ENCODE data around the gene FOXB2.
A peak's percentile ranks its signal among the peaks of the same experiment; 100 is the strongest.
"Not testable (repeated sequence)": the region's sequence is repeated elsewhere in the genome, so short reads cannot be mapped to it uniquely, and the experiment has no call there.

FOXB2 gene

DNA sequence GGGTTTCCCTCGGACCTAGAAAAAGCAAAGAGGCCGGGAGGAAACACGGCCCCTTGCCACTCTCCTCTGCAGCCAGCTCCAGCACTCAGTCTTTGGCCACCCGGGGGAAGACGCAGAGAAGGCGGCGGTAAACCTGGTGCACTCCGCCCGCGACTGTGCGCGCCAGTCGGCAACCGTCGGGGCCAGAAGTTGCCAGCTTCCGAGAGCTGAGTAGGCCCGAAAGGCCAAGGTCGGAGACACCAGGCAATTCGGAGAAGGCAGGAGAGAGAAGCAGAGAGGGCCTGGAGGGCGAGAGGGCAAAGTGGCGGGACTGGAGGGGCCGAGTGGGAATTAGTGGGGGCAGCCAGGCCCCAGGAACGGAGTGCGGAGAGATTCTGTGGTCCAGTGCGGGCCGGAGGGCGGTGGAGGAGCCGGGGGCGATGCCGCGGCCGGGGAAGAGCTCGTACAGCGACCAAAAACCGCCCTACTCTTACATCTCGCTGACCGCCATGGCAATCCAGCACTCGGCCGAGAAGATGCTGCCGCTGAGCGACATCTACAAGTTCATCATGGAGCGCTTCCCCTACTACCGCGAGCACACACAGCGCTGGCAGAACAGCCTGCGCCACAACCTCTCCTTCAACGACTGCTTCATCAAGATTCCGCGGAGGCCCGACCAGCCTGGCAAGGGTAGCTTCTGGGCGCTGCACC is at the start of gene FOXB2:
Gene FOXB2, plus strand, starts transcription at position 420 of the 690 bp plus-strand sequence. Its CDS starts 0 bp downstream, at position 420.
- DNase-seq: no peak

- no peak for DNase-seq
These were observed 49.7 kb upstream of the FOXB2 start for GRCh38 chr9:76969716-76970115.

- not testable (repeated sequence) for DNase-seq
These were observed 40.6 kb upstream of the FOXB2 start for GRCh38 chr9:76978831-76979230.

DNA sequence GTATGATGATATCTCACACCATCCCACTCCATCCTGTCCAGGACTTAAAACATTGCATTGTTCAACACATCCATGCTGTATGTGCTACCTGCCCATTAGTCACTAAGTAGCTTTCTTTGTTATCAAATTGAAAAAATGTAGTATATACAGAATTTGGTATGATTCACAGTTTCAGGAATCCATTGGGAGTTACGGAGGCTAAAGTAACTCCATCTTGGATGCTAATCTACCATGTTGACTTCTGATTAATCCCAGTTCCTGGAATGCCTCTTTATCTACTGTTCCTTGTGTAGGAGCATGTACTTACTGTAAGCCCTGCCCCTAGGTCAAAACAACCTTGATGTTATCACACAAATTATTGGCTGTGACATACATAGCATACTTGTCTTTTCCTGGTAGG is 38.9 kb upstream of the FOXB2 start:
- no peak for DNase-seq

DNA sequence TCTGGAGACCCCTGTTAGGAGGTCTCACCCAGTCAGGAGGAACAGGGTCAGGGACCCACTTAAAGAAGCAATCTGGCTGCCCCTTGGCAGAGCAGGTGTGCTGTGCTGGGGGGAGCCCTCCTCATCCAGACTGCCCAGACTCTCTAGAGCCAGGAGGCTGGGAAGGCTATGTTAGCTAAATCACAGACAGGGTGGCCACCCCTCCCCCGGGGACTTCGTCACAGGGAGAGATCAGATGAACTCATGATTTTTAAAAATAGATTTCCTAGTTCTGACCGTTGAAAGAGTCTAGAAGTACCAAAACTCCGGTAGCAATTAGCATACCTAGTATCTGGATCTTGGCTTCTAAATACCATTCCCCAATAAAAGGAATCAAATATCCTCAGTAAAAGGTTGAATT is 35.0 kb upstream of the FOXB2 start:
- no peak for DNase-seq

DNA sequence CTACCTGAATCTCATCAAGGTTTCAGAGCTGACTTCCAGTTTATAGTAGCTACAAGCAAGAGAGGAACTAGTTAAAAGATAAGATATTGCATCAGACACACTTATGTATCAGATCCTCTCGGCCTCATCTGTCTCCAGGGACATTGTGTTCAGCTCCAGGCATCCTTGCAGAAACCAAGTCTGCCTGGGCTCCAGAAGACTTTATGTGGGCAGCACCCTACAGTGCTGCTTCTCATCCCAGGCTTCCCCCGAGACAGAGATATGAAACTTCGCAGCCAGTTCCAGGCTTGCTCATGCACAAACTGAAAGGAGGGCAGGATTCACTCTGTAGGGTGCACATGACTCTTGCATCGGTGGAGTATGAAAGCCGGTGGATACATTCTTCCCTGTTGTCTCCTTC is 33.9 kb upstream of the FOXB2 start:
- DNase-seq: no peak

DNA sequence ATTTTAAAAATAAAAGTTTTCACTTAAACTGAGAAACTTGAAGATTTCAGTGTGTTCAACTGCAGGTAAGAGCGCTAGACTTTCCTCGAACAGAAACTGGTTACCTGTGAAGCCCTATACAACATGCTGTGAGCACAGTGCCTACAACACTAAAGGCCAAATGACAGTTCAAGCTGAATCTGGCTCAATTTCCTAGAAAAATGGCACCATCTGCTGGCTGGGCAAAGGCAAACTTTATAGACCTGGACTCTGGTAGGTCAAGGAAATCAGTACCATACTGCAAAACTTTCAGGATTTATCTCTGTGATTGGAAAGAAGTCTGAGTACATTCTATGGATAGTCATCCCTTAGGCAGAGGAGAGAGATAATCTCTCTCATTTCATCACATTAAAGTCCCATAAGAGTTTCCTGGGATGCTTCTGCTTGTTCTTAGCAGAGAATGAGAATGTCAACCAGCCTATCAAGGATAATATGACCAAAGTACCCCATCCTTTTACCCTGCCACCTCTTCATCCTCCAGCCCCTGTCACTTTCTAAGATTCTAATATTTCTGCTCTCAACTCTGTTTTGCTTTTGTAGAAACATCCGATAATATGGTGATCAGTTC is 31.8 kb upstream of the FOXB2 start:
- DNase-seq: no peak

DNA sequence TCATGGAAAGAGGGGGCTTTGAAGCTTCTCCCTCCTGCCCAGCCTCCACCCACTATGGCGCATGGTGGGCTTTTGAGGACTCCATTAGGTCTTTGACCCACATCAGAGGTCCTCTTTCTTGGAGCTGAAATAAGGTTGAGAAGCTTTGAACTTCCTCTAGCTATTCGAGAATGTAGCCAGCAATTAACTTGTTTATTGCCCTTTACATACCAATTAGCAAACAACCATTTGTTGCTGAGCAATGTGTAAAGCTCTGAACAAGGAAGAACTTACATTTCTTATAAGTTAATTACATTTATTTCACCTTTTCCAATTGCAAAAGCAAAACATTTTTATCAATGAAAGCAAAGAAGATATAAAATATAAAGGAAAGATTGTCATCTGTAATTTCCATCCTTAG is 30.5 kb upstream of the FOXB2 start:
- DNase-seq: no peak

DNA sequence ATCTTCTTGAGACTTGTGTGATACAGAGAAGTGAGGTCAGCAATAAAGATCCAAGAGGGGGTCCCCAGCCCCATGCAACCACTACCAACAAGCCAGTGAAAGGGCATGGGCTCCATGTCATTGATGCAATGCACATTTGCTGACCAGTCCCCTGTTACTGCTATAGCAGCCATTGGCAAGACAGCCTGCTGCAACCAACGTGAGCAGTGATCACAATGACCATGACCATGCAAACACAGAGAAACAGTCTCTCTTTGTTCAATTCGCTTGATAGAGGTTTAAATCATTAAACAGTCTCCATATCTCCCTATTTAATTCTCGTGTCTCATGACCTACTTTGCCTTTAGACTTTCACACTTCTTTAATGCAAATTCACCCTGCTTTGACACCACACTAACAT is 30.0 kb upstream of the FOXB2 start:
- DNase-seq: no peak

DNA sequence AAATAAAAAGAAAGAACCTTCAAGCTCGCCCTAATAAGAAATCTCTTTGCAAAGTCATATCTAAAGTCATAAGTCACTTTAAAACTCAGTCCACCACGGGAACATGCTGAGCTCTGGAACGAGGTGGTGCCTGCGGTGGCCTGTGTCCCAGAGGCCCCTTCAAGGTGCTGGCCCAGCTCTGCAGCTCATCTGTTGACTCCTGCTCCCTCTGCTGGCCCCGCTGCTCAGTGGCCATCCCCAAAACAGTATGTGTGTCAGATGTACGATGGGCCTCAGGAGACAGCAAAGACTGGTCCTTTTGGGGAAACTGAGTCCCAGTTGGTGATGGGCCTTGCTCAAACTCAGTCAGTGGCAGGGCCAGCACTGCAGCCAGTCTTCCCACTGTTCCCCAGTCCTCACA is 22.8 kb upstream of the FOXB2 start:
- no peak for DNase-seq

GRCh38 chr9:76999261-76999660 is 20.2 kb upstream of the FOXB2 start:
- DNase-seq: no peak

DNA sequence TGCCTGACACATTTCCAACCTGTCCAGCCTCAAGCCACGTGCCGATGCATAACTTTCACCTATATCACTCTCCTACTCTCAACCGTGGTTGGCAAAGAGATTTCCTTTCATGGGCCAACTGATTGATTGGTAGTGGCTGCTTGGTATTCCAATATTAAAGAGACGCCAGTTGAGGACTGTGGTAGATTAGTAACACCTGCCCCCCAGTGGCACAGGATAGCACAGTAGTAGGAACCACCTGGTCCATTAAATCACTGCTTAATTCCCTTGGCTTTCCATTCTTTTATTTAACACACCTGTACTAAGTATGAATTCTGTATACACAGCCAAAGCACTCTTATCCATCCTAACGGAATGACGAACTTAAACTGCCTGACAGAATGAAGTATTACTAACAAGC is 19.1 kb upstream of the FOXB2 start:
- DNase-seq: no peak

DNA sequence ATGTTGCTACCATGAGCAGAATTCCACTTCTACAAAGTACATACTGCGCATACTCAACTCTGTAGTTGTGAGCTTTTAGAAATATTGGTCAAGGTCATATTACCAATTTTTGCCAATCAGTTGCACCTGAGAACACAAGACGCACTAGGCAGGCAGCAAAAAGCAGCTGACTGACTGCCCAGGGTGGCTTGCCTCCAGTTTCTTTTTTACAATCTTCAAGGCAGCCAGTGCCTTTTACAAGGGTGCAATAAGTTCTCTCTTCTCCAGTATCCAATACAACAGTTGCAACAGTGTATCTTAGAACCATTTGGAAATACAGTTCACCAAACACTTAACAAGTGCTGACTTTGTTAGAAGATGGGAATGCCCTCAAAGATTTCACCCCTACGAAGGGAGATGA is 16.1 kb upstream of the FOXB2 start:
- DNase-seq: no peak

- DNase-seq: no peak
These were observed 14.2 kb upstream of the FOXB2 start for GRCh38 chr9:77005216-77005615.

- DNase-seq: no peak
These were observed 8.9 kb upstream of the FOXB2 start for GRCh38 chr9:77010527-77010926.

GRCh38 chr9:77011973-77012821 is 7.3 kb upstream of the FOXB2 start:
- DNase-seq: peak; percentile 28

GRCh38 chr9:77013206-77013931 is 6.1 kb upstream of the FOXB2 start:
- no peak for DNase-seq

DNA sequence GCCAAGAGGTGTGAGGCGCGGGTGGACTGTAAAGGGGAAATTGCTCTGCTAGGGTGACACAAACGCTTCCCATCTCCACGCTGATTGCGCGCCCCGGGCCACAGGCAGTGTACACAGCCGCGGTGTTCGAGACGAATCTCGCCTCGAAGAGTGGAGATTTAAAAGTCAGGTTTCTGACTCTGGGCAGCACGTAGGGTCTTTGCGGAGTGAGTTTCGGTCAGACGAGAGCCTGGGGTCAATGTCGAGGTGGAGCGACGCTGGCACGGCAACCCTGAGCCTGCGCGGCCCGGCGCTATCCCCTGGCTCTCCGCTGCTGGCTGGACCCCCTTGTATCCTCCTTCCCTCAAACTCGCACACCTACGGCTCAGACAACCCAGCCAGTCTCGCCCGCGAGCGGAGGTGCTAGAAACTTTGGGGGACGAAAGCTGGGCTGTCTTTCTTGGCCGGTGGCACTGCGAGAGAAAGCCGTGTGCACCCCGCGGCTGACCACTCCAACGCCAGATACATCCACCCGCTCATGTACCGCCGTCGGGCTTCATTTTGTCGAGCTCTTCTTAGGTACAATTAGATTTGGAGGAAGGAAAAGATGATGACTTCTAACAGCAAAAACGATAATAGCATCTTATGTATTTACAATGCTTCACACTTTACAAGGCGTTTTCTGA is 5.4 kb upstream of the FOXB2 start:
- no peak for DNase-seq

- no peak for DNase-seq
These were observed 4.7 kb upstream of the FOXB2 start for GRCh38 chr9:77014597-77015263.

DNA sequence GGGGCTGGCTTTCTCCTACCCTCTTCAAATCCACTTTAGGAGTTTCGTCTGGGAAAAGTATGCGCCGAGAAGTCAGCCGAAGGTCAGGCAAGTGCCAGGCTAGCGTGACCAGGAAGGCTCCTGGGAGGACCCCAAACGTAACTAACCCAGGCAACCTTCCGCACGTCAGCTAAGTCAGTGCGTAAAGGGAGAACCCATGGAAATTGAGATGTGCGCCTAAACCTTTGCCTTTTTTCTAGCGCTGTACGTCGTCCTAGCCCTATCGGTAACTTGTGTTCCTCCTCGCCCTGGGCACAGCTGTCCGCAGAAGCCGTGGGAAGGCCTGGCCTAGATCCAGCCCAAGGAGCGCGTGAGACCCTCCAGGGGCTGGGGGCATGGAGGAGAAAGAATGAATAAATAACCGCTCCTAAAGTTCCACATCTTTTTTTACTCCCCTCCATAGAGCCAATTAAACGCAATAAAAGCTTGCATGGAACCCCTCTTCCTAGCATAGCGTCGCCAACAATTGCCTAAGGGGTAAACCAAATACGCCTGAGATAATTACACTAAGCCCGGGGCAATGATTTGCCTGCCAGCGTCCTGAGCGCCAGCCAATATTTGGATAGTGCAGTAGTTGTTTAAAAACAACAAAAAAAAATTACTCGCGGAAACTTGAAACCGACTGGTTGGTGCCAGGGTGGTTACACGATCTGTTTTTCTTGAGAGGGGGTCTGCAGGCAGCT is 4.0 kb upstream of the FOXB2 start:
- no peak for DNase-seq

DNA sequence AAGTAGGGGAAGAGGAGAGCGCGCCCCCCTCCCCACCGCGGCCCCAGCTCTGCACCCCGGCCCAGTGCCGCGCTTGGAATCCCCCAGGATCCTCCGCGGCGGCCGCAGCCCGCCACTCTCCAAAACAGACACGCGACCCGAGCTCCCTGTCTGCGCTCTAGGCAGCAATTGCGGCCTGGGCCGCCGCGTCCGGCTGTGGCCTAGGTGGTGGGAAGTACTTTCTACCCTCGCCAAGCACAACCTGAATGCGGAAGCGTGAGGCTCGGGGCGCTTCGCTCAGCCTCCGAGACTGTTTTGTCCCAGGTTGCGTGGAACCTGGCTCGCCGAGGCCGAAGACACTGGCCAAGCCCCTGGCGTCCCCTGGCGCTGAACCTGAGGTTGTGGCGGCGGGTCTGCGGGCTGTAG is 3.3 kb upstream of the FOXB2 start:
- DNase-seq: no peak
